Middle frontal gyrus (tissue), 1 donor: ENCODE results near the gene CHD2.
A peak's percentile ranks its signal among the peaks of the same experiment; 100 is the strongest.
"Not testable (repeated sequence)": the region's sequence is repeated elsewhere in the genome, so short reads cannot be mapped to it uniquely, and the experiment has no call there.

ENCODE experiments used
- DNase-seq: peaks from one replicate; pipeline ENCODE4 v3.0.0-alpha.2; 2015; ENCODE audit warnings: low spot score; ENCODE audit errors: extremely low spot score

CHD2 gene

GRCh38 chr15:93018574-93018973 is 118.5 kb downstream of the CHD2 start:
- DNase-seq, result no peak

DNA sequence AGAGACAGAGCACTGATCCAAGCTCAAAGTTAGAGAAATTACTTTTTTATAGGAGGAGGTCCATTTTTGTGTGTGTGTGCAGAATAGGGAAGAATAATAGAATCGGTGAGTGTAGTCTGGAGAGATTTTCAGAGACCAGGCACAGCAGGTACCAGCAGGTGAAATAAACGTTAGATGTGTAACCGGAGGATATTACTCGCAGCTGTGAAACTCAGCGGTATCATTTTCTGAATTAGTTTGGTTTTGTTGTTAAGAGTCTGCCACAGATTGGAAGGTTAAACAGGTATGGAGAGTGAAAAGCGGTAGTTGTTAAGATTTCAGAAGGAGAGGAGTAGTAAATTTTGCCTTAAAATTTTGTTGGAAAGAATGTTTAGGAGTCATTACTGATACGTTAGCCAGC is 119.0 kb downstream of the CHD2 start:
- DNase-seq, result no peak

DNA sequence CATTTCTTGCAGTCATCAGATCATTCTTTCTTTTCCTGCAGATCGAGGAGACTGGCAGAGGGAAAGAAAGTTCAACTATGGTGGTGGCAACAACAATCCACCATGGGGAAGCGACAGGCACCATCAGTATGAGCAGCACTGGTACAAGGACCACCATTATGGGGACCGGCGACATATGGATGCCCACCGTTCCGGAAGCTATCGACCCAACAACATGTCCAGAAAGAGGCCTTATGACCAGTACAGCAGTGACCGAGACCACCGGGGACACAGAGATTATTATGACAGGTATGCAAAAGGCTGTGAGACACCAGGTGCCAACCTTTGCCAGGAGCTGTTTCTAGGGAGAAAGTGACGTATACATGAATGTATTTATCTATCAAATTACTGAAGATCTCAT is 119.8 kb downstream of the CHD2 start:
- DNase-seq, result no peak

- DNase-seq, result no peak
These were observed 121.0 kb downstream of the CHD2 start for GRCh38 chr15:93020976-93021772.

DNA sequence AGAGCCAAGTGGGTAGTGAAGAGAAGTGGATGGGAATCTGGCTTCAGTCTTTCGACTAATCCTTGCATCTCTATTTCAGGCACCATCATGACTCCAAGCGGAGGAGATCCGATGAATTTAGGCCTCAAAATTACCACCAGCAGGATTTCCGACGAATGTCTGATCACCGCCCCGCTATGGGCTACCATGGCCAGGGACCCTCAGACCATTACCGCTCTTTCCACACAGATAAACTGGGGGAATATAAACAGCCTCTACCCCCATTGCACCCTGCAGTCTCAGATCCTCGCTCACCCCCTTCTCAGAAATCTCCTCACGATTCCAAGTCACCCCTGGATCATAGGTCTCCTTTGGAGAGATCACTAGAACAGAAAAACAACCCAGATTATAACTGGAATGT is 124.2 kb downstream of the CHD2 start:
- no peak for DNase-seq

- no peak for DNase-seq
These were observed 124.8 kb downstream of the CHD2 start for GRCh38 chr15:93024716-93025624.

- DNase-seq, result no peak
These were observed 125.5 kb downstream of the CHD2 start for GRCh38 chr15:93025625-93025982.

GRCh38 chr15:93026380-93026817 is 126.3 kb downstream of the CHD2 start:
- no peak for DNase-seq

GRCh38 chr15:93027413-93027812 is 127.3 kb downstream of the CHD2 start:
- no peak for DNase-seq

GRCh38 chr15:93028111-93028631 is 128.0 kb downstream of the CHD2 start:
- DNase-seq, result no peak

- peak; percentile 24 for DNase-seq
These were observed 128.6 kb downstream of the CHD2 start for GRCh38 chr15:93028632-93029213.

- no peak for DNase-seq
These were observed 129.2 kb downstream of the CHD2 start for GRCh38 chr15:93029214-93029835.

DNA sequence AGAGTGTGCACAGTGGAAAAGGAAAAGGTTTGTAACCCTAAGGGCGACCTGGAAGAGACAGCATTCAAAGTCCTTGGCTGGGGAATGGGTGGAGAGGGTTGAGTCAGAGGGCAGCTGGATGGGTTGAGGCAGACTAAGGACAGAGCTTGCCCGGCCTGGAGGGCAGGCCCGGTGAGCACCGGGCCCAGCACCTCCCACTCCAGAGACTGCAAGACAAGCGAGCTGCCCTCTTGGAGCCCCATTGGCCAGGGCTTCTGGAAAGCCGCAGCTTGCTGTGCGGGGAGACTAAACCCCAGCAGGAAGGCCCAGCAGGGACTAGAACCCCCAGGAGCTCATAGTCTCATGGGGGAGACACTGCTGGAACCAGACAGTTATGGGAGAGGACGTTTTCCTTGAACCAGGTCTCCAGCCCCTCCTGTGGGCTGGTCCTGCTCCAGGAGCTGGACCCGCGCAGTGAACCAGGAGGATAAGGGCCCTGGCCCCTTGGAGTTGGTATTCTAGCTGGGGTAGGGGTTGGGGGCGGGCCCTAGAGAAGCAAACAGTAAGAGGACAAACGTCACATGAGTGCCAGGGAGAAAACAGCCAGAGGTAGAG is 129.8 kb downstream of the CHD2 start:
- no peak for DNase-seq

DNA sequence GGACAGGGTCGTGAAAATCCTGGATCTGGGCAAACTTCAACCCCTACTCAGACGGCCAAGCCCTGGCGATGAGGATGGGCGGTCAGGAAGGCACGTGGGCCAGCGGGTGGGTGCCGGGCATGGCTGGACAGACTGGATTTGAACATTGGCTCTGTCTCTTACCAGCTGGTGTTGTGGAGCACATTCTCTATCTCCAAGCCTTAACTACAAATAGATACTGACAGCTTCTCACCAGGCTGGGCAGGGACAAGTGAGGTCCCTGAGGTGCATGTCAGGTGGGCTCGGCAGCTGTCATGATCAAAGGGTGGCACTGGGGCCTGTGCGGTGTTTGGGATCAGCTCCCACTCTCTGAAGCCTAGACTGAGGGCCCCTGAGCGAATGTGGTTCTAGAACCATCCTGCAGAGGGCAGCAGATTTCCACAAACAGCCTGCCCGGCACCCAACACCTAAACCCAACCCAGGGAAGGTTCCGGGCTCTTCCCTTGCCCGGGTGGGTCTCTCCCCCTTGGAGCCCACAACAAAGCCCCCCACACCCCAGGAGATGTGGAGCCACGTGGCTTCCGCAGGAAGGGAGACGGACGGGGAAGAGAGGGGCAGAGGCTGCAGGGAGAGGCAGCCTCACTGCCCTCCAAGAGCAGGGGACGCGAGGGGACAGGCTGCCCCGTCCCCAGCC is 130.4 kb downstream of the CHD2 start:
- peak; percentile 76 for DNase-seq

- no peak for DNase-seq
These were observed 131.0 kb downstream of the CHD2 start for GRCh38 chr15:93031103-93031464.

DNA sequence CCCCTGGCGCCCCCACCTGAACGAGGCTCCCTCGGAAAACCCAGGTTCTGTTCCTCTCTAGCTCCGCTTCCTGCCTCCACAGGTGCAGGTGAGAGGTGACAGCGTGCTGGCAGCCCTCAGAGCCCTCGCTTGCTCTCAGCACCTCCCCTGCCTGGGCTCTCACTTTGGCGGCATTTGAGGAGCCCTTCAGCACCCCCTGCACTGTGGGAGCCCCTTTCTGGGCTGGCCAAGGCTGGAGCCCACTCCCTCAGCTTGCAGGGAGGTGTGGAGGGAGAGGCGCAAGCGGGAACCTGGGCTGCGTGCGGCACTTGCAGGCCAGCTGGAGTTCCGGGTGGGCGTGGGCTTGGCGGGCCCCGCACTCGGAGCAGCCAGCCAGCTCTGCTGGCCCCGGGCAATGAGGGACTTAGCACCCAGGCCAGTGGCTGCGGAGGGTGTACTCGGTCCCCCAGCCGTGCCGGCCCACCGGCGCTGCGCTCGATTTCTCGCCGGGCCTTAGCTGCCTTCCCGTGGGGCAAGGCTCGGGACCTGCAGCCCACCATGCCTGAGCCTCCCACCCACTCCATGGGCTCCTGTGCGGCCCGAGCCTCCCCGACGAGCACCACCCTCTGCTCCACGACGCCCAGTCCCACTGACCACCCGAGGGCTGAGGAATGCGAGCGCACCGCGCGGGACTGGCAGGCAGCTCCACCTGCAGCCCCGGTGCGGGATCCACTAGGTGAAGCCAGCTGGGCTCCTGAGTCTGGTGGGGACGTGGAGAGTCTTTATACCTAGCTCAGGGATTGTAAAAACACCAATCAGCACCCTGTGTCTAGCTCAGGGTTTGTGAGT is 131.6 kb downstream of the CHD2 start:
- not testable (repeated sequence) for DNase-seq

- DNase-seq, result not testable (repeated sequence)
These were observed 132.5 kb downstream of the CHD2 start for GRCh38 chr15:93032515-93033206.

DNA sequence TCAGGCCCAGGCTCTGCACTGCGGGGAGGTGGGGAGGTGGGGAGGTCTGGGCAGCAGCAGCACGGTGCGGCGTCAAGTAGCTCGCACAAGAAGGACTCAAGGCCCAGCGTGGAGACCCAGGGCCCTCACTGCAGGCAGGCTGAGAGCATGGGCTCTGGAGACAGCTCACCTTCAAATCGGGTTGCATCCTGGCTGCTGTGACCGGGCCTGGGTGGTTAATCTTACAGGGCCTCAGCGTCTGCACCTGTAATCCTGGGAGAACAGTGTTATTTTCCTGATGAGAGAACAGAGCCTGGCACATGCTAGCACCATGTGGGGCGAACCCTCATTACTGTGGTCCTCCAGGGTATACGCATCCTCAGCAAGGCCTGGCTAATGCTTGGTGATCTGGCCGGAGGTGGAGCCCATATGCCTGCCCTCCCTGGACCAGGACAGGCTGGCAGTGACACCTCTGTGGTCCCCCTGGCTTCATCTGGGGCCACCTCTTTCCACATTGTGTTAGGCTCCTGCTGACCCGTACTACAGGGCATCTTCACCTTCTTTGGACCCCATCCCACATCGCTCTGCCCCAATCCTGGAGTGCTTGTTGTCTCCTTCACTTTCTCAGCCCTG is 133.4 kb downstream of the CHD2 start:
- no peak for DNase-seq

DNA sequence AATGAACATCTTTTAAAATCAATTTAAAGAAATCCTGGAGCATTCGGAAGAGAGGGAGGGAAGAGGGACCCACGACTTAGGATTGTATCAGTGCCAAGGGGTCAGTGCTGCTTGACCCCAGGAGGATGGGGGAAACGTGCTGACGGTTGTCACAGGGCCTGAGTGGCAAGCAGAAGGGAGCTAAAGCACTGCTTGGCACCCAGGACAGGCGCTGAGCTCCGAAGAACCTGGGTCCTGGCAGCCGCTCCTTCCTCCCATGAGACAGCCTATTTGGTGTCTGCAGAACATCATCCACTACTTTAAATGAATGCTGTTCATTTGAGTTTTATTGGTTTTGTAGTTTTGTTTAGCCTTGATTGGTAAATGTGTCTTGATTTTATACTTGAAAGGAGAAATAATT is 134.4 kb downstream of the CHD2 start:
- DNase-seq, result no peak
